DOHH2 (cell line): ENCODE measurements around the gene LMO7.

Source experiments
- EZH2phosphoT487 ChIP-seq: fragments of 200-600 bp; sonication (generic); IDR thresholded peaks from 2 replicates; pipeline ENCODE4 v1.6.1; 2017; ENCODE audit warnings: borderline replicate concordance, mild to moderate bottlenecking, antibody characterized with exemption, low read length, moderate library complexity, mixed read lengths
- TF ChIP-seq, protein P1 (sequence below): fragments of 200-600 bp; sonication (generic); IDR thresholded peaks from one replicate; pipeline ENCODE4 v1.5.1; 2014; ENCODE audit warnings: antibody characterized with exemption, mild to moderate bottlenecking, low read depth, low read length; ENCODE audit not compliant: poor library complexity, severe bottlenecking

DNA sequence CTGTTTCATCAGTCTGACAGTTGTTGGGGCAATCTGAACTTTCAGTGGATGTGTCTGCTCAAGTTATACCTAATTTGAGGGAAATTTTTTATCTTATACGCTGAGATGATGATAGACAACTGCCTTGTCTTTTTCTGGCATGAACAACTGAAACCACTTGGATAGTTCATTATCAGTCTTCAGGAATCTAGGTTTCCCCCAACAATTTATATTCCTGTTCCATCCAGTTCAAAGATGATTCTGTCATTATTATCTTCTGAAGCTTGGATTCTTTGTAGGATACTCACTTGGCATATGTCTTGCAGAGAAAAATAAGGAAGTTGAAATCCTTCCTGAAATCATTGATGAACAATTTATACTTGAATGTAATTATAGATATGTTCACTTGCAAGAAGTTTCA is 193.7 kb downstream of the LMO7 start:
- TF ChIP-seq, protein P1, sequence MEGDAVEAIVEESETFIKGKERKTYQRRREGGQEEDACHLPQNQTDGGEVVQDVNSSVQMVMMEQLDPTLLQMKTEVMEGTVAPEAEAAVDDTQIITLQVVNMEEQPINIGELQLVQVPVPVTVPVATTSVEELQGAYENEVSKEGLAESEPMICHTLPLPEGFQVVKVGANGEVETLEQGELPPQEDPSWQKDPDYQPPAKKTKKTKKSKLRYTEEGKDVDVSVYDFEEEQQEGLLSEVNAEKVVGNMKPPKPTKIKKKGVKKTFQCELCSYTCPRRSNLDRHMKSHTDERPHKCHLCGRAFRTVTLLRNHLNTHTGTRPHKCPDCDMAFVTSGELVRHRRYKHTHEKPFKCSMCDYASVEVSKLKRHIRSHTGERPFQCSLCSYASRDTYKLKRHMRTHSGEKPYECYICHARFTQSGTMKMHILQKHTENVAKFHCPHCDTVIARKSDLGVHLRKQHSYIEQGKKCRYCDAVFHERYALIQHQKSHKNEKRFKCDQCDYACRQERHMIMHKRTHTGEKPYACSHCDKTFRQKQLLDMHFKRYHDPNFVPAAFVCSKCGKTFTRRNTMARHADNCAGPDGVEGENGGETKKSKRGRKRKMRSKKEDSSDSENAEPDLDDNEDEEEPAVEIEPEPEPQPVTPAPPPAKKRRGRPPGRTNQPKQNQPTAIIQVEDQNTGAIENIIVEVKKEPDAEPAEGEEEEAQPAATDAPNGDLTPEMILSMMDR, result no peak
- TF ChIP-seq EZH2phosphoT487, result no peak
